DOHH2 (cell line): ENCODE data around the gene ZFP62.

ENCODE experiments used
- CTCF ChIP-seq: fragments of 200-600 bp; sonication (generic); IDR thresholded peaks from one replicate; pipeline ENCODE4 v1.5.1; 2014; ENCODE audit warnings: antibody characterized with exemption, mild to moderate bottlenecking, low read depth, low read length; ENCODE audit not compliant: poor library complexity, severe bottlenecking
- EZH2phosphoT487 ChIP-seq: fragments of 200-600 bp; sonication (generic); IDR thresholded peaks from 2 replicates; pipeline ENCODE4 v1.6.1; 2017; ENCODE audit warnings: borderline replicate concordance, mild to moderate bottlenecking, antibody characterized with exemption, low read length, moderate library complexity, mixed read lengths

GRCh38 chr5:180858586-180858985 is 2.5 kb downstream of the ZFP62 start:
- TF ChIP-seq CTCF = no peak
- no peak for TF ChIP-seq EZH2phosphoT487
